NB4 (cell line): ENCODE measurements around the gene GRN.

ENCODE experiments used
- MAX ChIP-seq: IDR thresholded peaks from 2 replicates; pipeline ENCODE4 v1.6.1; 2011; ENCODE audit warnings: low read depth, low read length
- POLR2A ChIP-seq: IDR thresholded peaks from 2 replicates; pipeline ENCODE4 v1.6.1; 2011; ENCODE audit warnings: mild to moderate bottlenecking; ENCODE audit not compliant: insufficient read length; ENCODE audit errors: extremely low read depth

DNA sequence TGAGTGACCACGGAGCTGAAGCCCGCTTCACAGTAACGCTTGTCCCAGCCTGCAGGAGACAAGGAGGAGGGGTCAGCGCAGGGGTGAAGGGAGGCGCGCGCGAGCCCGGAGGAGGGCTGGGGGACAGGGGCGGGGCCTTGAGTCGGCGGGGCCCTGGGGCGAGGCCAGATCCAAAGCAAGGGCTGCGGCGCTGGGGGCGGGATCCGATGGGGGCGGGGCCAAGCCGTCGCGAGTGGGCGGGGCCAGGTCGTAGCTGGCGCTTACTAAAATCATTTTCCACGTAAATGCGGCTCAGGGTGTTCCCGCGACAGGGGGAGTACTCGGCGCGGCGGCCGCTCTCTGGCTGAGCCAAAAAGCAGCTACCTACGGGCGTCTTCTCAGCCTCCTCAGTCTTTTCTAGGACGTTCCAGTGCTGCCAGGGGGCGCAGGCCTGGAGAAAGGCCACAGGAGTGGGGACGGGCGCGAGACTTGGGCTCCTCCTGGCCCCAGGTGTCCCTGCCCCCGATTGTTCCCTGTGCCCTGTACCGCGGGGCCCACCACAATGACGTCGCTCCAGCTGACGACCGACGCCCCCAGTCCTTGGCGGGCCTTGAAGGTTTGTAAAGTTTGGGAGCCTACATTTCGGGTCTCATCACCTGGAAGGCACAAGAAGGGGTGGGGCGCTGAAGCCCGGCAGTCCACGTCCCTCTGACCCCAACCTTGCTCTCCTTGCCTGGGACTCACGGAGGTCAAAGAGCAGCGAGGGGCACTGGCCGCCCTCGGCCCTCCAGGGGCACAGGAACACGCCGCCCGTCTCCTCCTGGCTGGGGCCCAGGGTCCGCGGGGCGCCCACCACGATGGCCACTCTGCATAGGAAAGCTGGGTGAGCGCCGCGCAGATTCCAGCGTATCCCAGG is 40.4 kb downstream of the GRN start:
- no peak for TF ChIP-seq POLR2A
- no peak for TF ChIP-seq MAX
